ENCODE results near the gene C3orf52. TPM values are rescaled to one million over a fixed set of nuclear protein-coding genes. Genes with fewer than 3 reads are reported as not detected.
A peak's percentile ranks its signal among the peaks of the same experiment; 100 is the strongest.

The C3orf52 gene
- total and polyA plus RNA-seq, 2 donors (not counting 1 experiment from before 2014, with no cell fraction given) = 1.5 to 1.8 TPM

DNA sequence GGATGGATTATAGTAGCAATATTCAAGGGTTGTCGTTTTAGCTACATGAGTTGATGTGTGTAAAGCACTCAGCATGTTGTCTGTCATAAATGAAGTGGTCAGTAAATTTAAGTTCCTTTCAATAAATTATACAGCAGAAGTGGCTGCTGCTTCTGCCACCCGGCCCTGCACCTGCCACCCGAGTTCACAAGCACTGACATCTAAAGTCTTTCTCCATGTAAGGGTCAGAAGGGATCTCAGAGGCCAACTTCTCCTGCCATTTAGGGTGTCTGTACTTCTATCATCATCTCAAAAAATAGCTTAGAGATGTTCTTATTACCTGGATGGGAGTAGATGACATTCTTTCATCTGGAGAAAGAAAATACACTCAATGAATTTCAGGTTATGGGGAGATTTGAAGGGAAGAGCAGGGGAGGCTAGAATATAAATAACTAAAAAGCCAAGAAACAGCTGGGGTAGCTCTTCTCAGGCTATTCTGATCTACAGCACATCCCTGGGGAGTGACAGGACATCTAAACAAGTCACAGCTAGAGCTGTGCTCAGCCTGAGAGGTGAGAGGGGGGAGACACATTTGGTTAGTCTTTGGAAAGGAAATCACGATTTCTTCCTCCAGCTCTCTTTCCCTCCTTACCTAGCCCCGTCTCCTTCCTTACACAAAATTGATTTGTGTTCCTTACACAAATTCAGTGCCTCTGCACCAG, 38.9 kb downstream of the C3orf52 start:
- DNase-seq (ENCODE audit: low read depth in 2 of 2) = no peak
- Histone ChIP-seq H2AFZ (ENCODE audit: low read length) (no peak overlapping the region), H3K9ac (ENCODE audit: insufficient read depth, low read length) (no peak overlapping the region), H3K4me1 (ENCODE audit: control insufficient read depth, extremely low read depth, insufficient read depth, low read length) (no peaks in the 10 kb centered on the region), H3K4me3 (replicated peaks in 1 of 4; ENCODE audit: control extremely low read depth in 1 of 4, insufficient read depth in 1 of 4, low read depth in 3 of 4, low read length in 4 of 4) (no peak overlapping the region), H3K27ac (ENCODE audit: insufficient read depth, low read length) (no peak overlapping the region), H3K79me2 (ENCODE audit: control insufficient read depth, insufficient read depth, low read length) (no peaks in the 10 kb centered on the region), H4K20me1 (ENCODE audit: control insufficient read depth, extremely low read depth, insufficient read depth, low read length) (no peaks in the 10 kb centered on the region), H3K4me2 (ENCODE audit: extremely low read depth, insufficient read depth, low read length) (no peak overlapping the region), H3K9me3 (ENCODE audit: control insufficient read depth, insufficient read depth, low read depth, low read length) (no peaks in the 10 kb centered on the region), H3K36me3 (ENCODE audit: control insufficient read depth, insufficient read depth, low read length) (no peaks in the 10 kb centered on the region), H3K27me3 (ENCODE audit: control insufficient read depth, insufficient read depth, low read length) (no peaks in the 10 kb centered on the region)
- TF ChIP-seq, protein P1, sequence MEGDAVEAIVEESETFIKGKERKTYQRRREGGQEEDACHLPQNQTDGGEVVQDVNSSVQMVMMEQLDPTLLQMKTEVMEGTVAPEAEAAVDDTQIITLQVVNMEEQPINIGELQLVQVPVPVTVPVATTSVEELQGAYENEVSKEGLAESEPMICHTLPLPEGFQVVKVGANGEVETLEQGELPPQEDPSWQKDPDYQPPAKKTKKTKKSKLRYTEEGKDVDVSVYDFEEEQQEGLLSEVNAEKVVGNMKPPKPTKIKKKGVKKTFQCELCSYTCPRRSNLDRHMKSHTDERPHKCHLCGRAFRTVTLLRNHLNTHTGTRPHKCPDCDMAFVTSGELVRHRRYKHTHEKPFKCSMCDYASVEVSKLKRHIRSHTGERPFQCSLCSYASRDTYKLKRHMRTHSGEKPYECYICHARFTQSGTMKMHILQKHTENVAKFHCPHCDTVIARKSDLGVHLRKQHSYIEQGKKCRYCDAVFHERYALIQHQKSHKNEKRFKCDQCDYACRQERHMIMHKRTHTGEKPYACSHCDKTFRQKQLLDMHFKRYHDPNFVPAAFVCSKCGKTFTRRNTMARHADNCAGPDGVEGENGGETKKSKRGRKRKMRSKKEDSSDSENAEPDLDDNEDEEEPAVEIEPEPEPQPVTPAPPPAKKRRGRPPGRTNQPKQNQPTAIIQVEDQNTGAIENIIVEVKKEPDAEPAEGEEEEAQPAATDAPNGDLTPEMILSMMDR (conservative IDR thresholded peaks at IDR 0.05 in 1 of 2, IDR thresholded peaks at IDR 0.05 in 1 of 2; ENCODE audit: low read depth in 1 of 2, low read length in 2 of 2) = no peak
- no peak for TF ChIP-seq EZH2 (IDR thresholded peaks at IDR 0.05; ENCODE audit: low read length, missing control alignments)

GRCh38 chr3:112126511-112126911, 40.3 kb downstream of the C3orf52 start:
- peak in 1 of 2 donors; percentile 23 for DNase-seq (ENCODE audit: low read depth in 2 of 2)
- no peak overlapping the region for H3K4me2 ChIP-seq (ENCODE audit: extremely low read depth, insufficient read depth, low read length)
- no peaks in the 10 kb centered on the region for H4K20me1 ChIP-seq (ENCODE audit: control insufficient read depth, extremely low read depth, insufficient read depth, low read length)
- H3K79me2 ChIP-seq (ENCODE audit: control insufficient read depth, insufficient read depth, low read length) = no peaks in the 10 kb centered on the region
- no peaks in the 10 kb centered on the region for H3K36me3 ChIP-seq (ENCODE audit: control insufficient read depth, insufficient read depth, low read length)
- TF ChIP-seq EZH2 (IDR thresholded peaks at IDR 0.05; ENCODE audit: low read length, missing control alignments) = no peak
- no peaks in the 10 kb centered on the region for H3K9me3 ChIP-seq (ENCODE audit: control insufficient read depth, insufficient read depth, low read depth, low read length)
- H3K27ac ChIP-seq (ENCODE audit: insufficient read depth, low read length) = no peak overlapping the region
- no peak overlapping the region for H3K4me3 ChIP-seq (replicated peaks in 1 of 4; ENCODE audit: control extremely low read depth in 1 of 4, insufficient read depth in 1 of 4, low read depth in 3 of 4, low read length in 4 of 4)
- H3K9ac ChIP-seq (ENCODE audit: insufficient read depth, low read length) = no peak overlapping the region
- no peaks in the 10 kb centered on the region for H3K4me1 ChIP-seq (ENCODE audit: control insufficient read depth, extremely low read depth, insufficient read depth, low read length)
- H2AFZ ChIP-seq (ENCODE audit: low read length) = peak overlapping the region; percentile 24
- no peaks in the 10 kb centered on the region for H3K27me3 ChIP-seq (ENCODE audit: control insufficient read depth, insufficient read depth, low read length)

DNA sequence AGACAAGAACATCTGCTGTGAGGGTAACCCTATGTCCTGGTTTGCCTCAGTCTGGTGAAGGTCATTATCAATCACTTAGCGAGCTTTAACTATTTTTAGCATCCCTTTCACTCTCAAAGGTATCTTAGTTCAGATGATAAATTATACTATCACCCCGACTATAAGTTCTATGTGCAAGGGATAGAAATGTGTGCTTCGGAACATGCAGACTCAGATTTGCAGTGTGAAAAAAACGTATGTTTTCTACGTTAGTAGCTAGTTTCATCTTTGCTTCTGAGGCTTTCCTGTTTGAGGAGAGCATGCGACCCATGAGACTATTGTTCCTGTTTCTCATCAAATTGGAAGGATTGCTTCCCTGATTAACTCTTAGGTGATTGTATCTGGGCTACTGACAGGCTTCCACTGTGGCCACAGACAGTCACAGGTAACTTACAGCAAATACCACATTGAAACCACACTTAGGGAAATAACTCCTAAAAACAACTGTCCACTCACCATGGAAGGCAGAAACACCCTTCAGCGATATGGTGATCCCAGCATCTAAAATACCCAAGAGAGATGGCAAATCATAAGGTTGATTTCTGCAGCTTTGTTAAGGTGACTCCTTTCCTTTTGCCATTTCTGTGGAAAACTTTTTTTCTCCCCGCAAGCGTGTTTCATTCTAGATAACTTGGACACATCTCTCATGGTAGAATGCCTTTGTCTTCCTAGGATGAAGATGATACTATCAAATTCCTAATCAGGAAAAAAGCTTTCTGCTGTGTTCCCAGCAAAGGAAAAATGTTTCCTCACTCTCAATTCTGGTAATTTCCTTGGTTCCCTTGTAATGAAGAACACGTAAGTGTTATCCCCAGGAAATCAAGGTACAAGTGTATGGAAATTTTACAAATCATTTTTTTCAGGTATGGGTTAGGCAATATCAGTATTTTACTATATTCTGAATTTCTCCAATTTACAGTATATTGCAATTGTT, 41.6 kb downstream of the C3orf52 start:
- H2AFZ ChIP-seq (ENCODE audit: low read length) = no peak overlapping the region
- no peak overlapping the region for H3K4me3 ChIP-seq (replicated peaks in 1 of 4; ENCODE audit: control extremely low read depth in 1 of 4, insufficient read depth in 1 of 4, low read depth in 3 of 4, low read length in 4 of 4)
- no peak for DNase-seq (ENCODE audit: low read depth in 2 of 2)

More for the DNA sequence above, 41.6 kb downstream of the C3orf52 start:
- H3K27me3 ChIP-seq (ENCODE audit: control insufficient read depth, insufficient read depth, low read length) = no peaks in the 10 kb centered on the region
- no peak overlapping the region for H3K27ac ChIP-seq (ENCODE audit: insufficient read depth, low read length)
- H3K4me2 ChIP-seq (ENCODE audit: extremely low read depth, insufficient read depth, low read length) = no peak overlapping the region
- no peaks in the 10 kb centered on the region for H4K20me1 ChIP-seq (ENCODE audit: control insufficient read depth, extremely low read depth, insufficient read depth, low read length)
- H3K79me2 ChIP-seq (ENCODE audit: control insufficient read depth, insufficient read depth, low read length) = no peaks in the 10 kb centered on the region
- no peaks in the 10 kb centered on the region for H3K4me1 ChIP-seq (ENCODE audit: control insufficient read depth, extremely low read depth, insufficient read depth, low read length)
- H3K36me3 ChIP-seq (ENCODE audit: control insufficient read depth, insufficient read depth, low read length) = no peaks in the 10 kb centered on the region
- TF ChIP-seq EZH2 (IDR thresholded peaks at IDR 0.05; ENCODE audit: low read length, missing control alignments) = no peak
- TF ChIP-seq, protein P1 (conservative IDR thresholded peaks at IDR 0.05 in 1 of 2, IDR thresholded peaks at IDR 0.05 in 1 of 2; ENCODE audit: low read depth in 1 of 2, low read length in 2 of 2) = no peak
- H3K9me3 ChIP-seq (ENCODE audit: control insufficient read depth, insufficient read depth, low read depth, low read length) = no peaks in the 10 kb centered on the region
- no peak overlapping the region for H3K9ac ChIP-seq (ENCODE audit: insufficient read depth, low read length)

Data from fibroblast of lung (primary cell).